WTC11 (cell line): ENCODE results near the gene IL9R. TPM values are rescaled to one million over a fixed set of nuclear protein-coding genes. Genes with fewer than 3 reads are reported as not detected.
"Not testable (repeated sequence)": the region's sequence is repeated elsewhere in the genome, so short reads cannot be mapped to it uniquely, and the experiment has no call there.

Experiments
- ATAC-seq: fragments of 200-7000 bp; cut with Tn5 transposase; 2 replicates; pipeline ENCODE4 v1.10.0; 2021; ENCODE audit warnings: mild to moderate bottlenecking, moderate library complexity
- CTCF ChIA-PET: fragments of 300-600 bp; sonication (Branson Sonifier 250); formaldehyde crosslinking; loops from one replicate; lab custom pipeline; 2021; ENCODE audit warnings: antibody characterized with exemption; lab: Charles Lee
- POLR2A ChIA-PET: fragments of 350-600 bp; sonication (Branson Sonifier 250); formaldehyde crosslinking; loops from one replicate; lab custom pipeline; 2021; ENCODE audit warnings: antibody characterized with exemption; lab: Charles Lee
- DNase-seq: peaks from one replicate; pipeline ENCODE4 v3.0.0; 2021; ENCODE audit warnings: low spot score
- H3K27ac Mint-ChIP-seq: 2 replicates; pipeline ENCODE4 v1.8.0; 2021; ENCODE audit warnings: mixed read lengths
- H3K27me3 Mint-ChIP-seq: 2 replicates; pipeline ENCODE4 v1.8.0; 2021; ENCODE audit warnings: low read depth, mild to moderate bottlenecking, moderate library complexity, mixed read lengths
- H3K36me3 Mint-ChIP-seq: 2 replicates; pipeline ENCODE4 v1.8.0; 2021; ENCODE audit warnings: mixed read lengths
- H3K4me1 Mint-ChIP-seq: 2 replicates; pipeline ENCODE4 v1.8.0; 2022; ENCODE audit warnings: mixed read lengths
- H3K4me3 Mint-ChIP-seq: 2 replicates; pipeline ENCODE4 v1.8.0; 2021; ENCODE audit warnings: mild to moderate bottlenecking, moderate library complexity, mixed read lengths
- H3K9me3 Mint-ChIP-seq: 2 replicates; pipeline ENCODE4 v1.8.0; 2021; ENCODE audit warnings: mixed read lengths
- CTCF ChIP-seq: fragments of 200-600 bp; IDR thresholded peaks from 2 replicates; pipeline ENCODE4 v1.8.0; 2022; ENCODE audit warnings: antibody characterized with exemption
- E2F5 ChIP-seq: sonication (generic); formaldehyde crosslinking; IDR thresholded peaks from 2 replicates; pipeline ENCODE4 v1.8.1; 2022; ENCODE audit warnings: mild to moderate bottlenecking, moderate library complexity, missing genetic modification reagents
- ELF4 ChIP-seq: sonication (generic); formaldehyde crosslinking; IDR thresholded peaks from 2 replicates; pipeline ENCODE4 v1.8.1; 2022; ENCODE audit warnings: low read depth, mild to moderate bottlenecking, moderate library complexity, missing genetic modification reagents
- ESRRA ChIP-seq: sonication (generic); formaldehyde crosslinking; IDR thresholded peaks from 2 replicates; pipeline ENCODE4 v1.8.1; 2022; ENCODE audit warnings: mild to moderate bottlenecking, missing genetic modification reagents, borderline replicate concordance
- ETV6 ChIP-seq: sonication (generic); formaldehyde crosslinking; IDR thresholded peaks from 2 replicates; pipeline ENCODE4 v1.8.1; 2022; ENCODE audit warnings: mild to moderate bottlenecking, missing genetic modification reagents
- FOXP1 ChIP-seq: sonication (generic); formaldehyde crosslinking; IDR thresholded peaks from 2 replicates; pipeline ENCODE4 v1.8.0; 2022; ENCODE audit warnings: missing genetic modification reagents, mild to moderate bottlenecking, moderate library complexity, borderline replicate concordance
- GTF2I ChIP-seq: fragments of 250-450 bp; sonication (Bioruptor Pico); conservative IDR thresholded peaks from 2 replicates; pipeline ENCODE4 v1.4.0; 2021; ENCODE audit warnings: mild to moderate bottlenecking
- HMGA2 ChIP-seq: fragments of 250-450 bp; sonication (Bioruptor Pico); IDR thresholded peaks from 2 replicates; pipeline ENCODE4 v1.4.0; 2021; ENCODE audit warnings: mild to moderate bottlenecking, moderate library complexity
- MYBL2 ChIP-seq: sonication (generic); formaldehyde crosslinking; IDR thresholded peaks from 2 replicates; pipeline ENCODE4 v1.8.1; 2023; ENCODE audit warnings: mild to moderate bottlenecking, moderate library complexity, missing genetic modification reagents
- NR3C1 ChIP-seq: sonication (generic); formaldehyde crosslinking; conservative IDR thresholded peaks from 2 replicates; pipeline ENCODE4 v1.8.1; 2023; ENCODE audit warnings: low read depth, mild to moderate bottlenecking, missing genetic modification reagents
- PRDM15 ChIP-seq: sonication (generic); formaldehyde crosslinking; IDR thresholded peaks from 2 replicates; pipeline ENCODE4 v1.8.0; 2022; ENCODE audit warnings: missing genetic modification reagents
- RORB ChIP-seq: fragments of 250-450 bp; sonication (Bioruptor Pico); IDR thresholded peaks from 2 replicates; pipeline ENCODE4 v1.9.0; 2021; ENCODE audit warnings: mild to moderate bottlenecking
- SP1 ChIP-seq: sonication (generic); formaldehyde crosslinking; conservative IDR thresholded peaks from 2 replicates; pipeline ENCODE4 v1.8.1; 2022; ENCODE audit warnings: missing genetic modification reagents
- TEAD4 ChIP-seq: sonication (generic); formaldehyde crosslinking; IDR thresholded peaks from 2 replicates; pipeline ENCODE4 v1.8.0; 2022; ENCODE audit warnings: mild to moderate bottlenecking, missing genetic modification reagents
- ZNF423 ChIP-seq: fragments of 250-450 bp; sonication (Bioruptor Pico); IDR thresholded peaks from 2 replicates; pipeline ENCODE4 v2.1.2; 2022; ENCODE audit warnings: mild to moderate bottlenecking, moderate library complexity
- ZNF512 ChIP-seq: sonication (generic); formaldehyde crosslinking; IDR thresholded peaks from 2 replicates; pipeline ENCODE4 v1.8.1; 2022; ENCODE audit warnings: missing genetic modification reagents, borderline replicate concordance
- total RNA-seq: library from RNA; stranded (reverse); gene quantifications from 3 replicates; pipeline ENCODE4 v1.2.3, GENCODE V29; 2021
- TF ChIP-seq, protein P1 (sequence below): fragments of 250-450 bp; sonication (Bioruptor Pico); IDR thresholded peaks from 2 replicates; pipeline ENCODE4 v1.9.0; 2021; ENCODE audit warnings: mild to moderate bottlenecking
- TF ChIP-seq, protein P2 (sequence below): sonication (generic); formaldehyde crosslinking; IDR thresholded peaks from 2 replicates; pipeline ENCODE4 v1.8.1; 2022; ENCODE audit warnings: mild to moderate bottlenecking, missing genetic modification reagents, moderate library complexity, borderline replicate concordance

The IL9R gene
- total RNA-seq, 1 experiment from 2014 or later, result 1.3 TPM

GRCh38 chrX:155968791-155969190 lies 28.7 kb upstream of the IL9R start:
- Mint-ChIP-seq H3K36me3 (peaks cover 49% of the 10 kb centered on the region), H3K27ac (no peak overlapping the region), H3K9me3 (peaks cover 65% of the 10 kb centered on the region), H3K4me1 (no peaks in the 10 kb centered on the region), H3K4me3 (no peak overlapping the region), H3K27me3 (peaks cover 7% of the 10 kb centered on the region; the same call in 1 of the 2 replicates)
- ChIA-PET POLR2A (no interaction called here), CTCF (no interaction called here)
- no peak for ATAC-seq
- no peak for DNase-seq
- no peak for TF ChIP-seq MYBL2 (CRISPR knock-in tag)
- no peak for TF ChIP-seq TEAD4 (CRISPR knock-in tag)
- TF ChIP-seq HMGA2, result no peak
- no peak for TF ChIP-seq RORB (CRISPR knock-in tag)
- TF ChIP-seq, protein P1, sequence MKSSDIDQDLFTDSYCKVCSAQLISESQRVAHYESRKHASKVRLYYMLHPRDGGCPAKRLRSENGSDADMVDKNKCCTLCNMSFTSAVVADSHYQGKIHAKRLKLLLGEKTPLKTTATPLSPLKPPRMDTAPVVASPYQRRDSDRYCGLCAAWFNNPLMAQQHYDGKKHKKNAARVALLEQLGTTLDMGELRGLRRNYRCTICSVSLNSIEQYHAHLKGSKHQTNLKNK (CRISPR knock-in tag), result no peak
- TF ChIP-seq ESRRA (CRISPR knock-in tag), result no peak
- TF ChIP-seq NR3C1 (CRISPR knock-in tag), result no peak
- no peak for TF ChIP-seq ZNF512 (CRISPR knock-in tag)
- TF ChIP-seq ZNF423 (CRISPR knock-in tag), result no peak
- no peak for TF ChIP-seq SP1
- TF ChIP-seq, protein P2, sequence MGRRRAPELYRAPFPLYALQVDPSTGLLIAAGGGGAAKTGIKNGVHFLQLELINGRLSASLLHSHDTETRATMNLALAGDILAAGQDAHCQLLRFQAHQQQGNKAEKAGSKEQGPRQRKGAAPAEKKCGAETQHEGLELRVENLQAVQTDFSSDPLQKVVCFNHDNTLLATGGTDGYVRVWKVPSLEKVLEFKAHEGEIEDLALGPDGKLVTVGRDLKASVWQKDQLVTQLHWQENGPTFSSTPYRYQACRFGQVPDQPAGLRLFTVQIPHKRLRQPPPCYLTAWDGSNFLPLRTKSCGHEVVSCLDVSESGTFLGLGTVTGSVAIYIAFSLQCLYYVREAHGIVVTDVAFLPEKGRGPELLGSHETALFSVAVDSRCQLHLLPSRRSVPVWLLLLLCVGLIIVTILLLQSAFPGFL (CRISPR knock-in tag), result no peak
- TF ChIP-seq ELF4 (CRISPR knock-in tag), result no peak
- TF ChIP-seq PRDM15, result no peak
- TF ChIP-seq CTCF, result no peak
- TF ChIP-seq GTF2I (CRISPR knock-in tag), result no peak
- no peak for TF ChIP-seq FOXP1 (CRISPR knock-in tag)
- no peak for TF ChIP-seq ETV6 (CRISPR knock-in tag)
- TF ChIP-seq E2F5, result no peak

DNA sequence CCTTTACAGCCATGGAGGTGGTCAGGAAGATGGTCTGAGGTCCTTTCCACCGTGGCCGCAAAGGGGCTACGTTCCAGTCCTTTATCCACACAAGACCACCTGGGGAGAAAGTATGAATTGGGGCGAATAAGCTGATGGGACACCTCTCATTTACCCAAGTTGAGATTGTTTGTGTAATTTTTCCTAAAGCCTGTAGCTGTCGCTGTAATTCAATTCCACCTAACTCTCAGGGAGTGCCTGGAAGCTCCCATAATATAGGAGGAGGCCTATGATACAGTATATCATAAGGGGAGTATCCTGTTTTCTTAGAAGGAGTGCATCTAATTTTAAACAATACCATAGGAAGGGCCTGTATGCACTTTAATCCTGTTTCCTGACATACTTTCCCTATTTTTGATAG lies 25.8 kb upstream of the IL9R start:
- H3K4me1 Mint-ChIP-seq, H3K4me3 Mint-ChIP-seq, POLR2A ChIA-PET, CTCF ChIA-PET, DNase-seq, ATAC-seq, H3K27me3 Mint-ChIP-seq, H3K27ac Mint-ChIP-seq: not testable (repeated sequence)
- H3K9me3 Mint-ChIP-seq, result peaks cover 51% of the 10 kb centered on the region
- peaks cover 47% of the 10 kb centered on the region for H3K36me3 Mint-ChIP-seq

DNA sequence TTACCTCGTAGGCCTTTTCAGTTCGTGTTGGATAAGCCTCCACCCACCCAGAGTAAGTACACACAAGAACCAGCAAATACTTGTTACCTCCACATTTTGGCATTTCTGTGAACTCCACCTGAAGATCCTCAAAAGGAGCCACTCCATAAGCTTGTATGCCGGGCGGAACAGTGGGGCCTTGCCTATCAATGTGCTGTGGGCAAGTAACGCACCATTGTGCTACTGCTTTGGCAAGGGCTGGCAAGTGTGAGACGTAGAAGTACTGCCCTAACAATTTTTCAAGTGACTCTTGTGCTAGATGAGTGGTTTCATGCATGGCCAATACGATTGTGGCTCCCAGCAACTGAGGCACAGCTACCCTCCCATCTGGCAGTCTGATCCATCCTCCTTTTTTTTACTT lies 25.3 kb upstream of the IL9R start:
- H3K4me1 Mint-ChIP-seq, H3K27me3 Mint-ChIP-seq, H3K4me3 Mint-ChIP-seq, H3K27ac Mint-ChIP-seq, CTCF ChIA-PET, DNase-seq, POLR2A ChIA-PET, ATAC-seq: not testable (repeated sequence)
- peaks cover 52% of the 10 kb centered on the region for H3K9me3 Mint-ChIP-seq
- H3K36me3 Mint-ChIP-seq, result peaks cover 47% of the 10 kb centered on the region
